ENCODE data around the gene JAM3. TPM values are rescaled to one million over a fixed set of nuclear protein-coding genes. Genes with fewer than 3 reads are reported as not detected.

JAM3 gene
- total RNA-seq, 1 experiment from 2014 or later: 3.1 TPM

- H3K9me2 ChIP-seq (replicated peaks; ENCODE audit: low read length): no peaks in the 10 kb centered on the region
- no TSS peak for BruUV-seq (replicated peaks)
- peaks cover 52% of the 10 kb centered on the region for H3K27me3 ChIP-seq (ENCODE audit: low read length)
- H3K36me3 ChIP-seq (ENCODE audit: low read depth, low read length): no peaks in the 10 kb centered on the region
- H3K79me2 ChIP-seq (ENCODE audit: low read length): no peaks in the 10 kb centered on the region
- no peak for TF ChIP-seq EZH2 (IDR thresholded peaks at IDR 0.05; ENCODE audit: low read length, unreplicated experiment)
- peak; percentile 91 for TF ChIP-seq CTCF (conservative IDR thresholded peaks at IDR 0.05; ENCODE audit: low read depth, low read length)
- TF ChIP-seq EZH2phosphoT487 (IDR thresholded peaks at IDR 0.05; ENCODE audit: borderline replicate concordance, low read length): no peak
- ChIA-PET CTCF (interaction anchor here (0.6 kb wide), 1 partner anchor 89 kb away, joined by 3 read pairs; no protein-coding TSS in a partner anchor), POLR2A (ENCODE audit: unreplicated experiment) (no interaction called here)
- no peaks in the 10 kb centered on the region for H3K4me1 ChIP-seq (ENCODE audit: insufficient read depth, low read length)
- no peak overlapping the region for H3K4me3 ChIP-seq (ENCODE audit: low read length)
- ATAC-seq (peak; percentile 83), DNase-seq (peak; percentile 86)
- no peak overlapping the region for H3K9ac ChIP-seq (ENCODE audit: low read length)
- no peak overlapping the region for H2AFZ ChIP-seq (ENCODE audit: low read length)
- no peak overlapping the region for H3K27ac ChIP-seq (ENCODE audit: low read length)
- no peak overlapping the region for H3K4me2 ChIP-seq (ENCODE audit: low read length)
- no peaks in the 10 kb centered on the region for H3F3A ChIP-seq (ENCODE audit: low read length, unreplicated experiment)
- no peaks in the 10 kb centered on the region for H3K9me3 ChIP-seq (ENCODE audit: low read length)
- intact Hi-C loops (cut with micrococcal nuclease): loop anchor here (1.0 kb wide), 2 partner anchors 90 to 213 kb away; no protein-coding TSS in a partner anchor
- no peaks in the 10 kb centered on the region for H4K20me1 ChIP-seq (ENCODE audit: low read length)
Measured at GRCh38 chr11:134139873-134140331, 71.0 kb downstream of the JAM3 start.

- ChIA-PET POLR2A (ENCODE audit: unreplicated experiment) (no interaction called here), CTCF (interaction anchor here (0.7 kb wide), 1 partner anchor 150 kb away, joined by 7 read pairs; no protein-coding TSS in a partner anchor)
- no peaks in the 10 kb centered on the region for H4K20me1 ChIP-seq (ENCODE audit: low read length)
- no peak overlapping the region for H3K9ac ChIP-seq (ENCODE audit: low read length)
- intact Hi-C loops (cut with micrococcal nuclease): no loop called here
- no peak for DNase-seq
- H3K4me1 ChIP-seq (ENCODE audit: insufficient read depth, low read length): no peaks in the 10 kb centered on the region
- H3K4me2 ChIP-seq (ENCODE audit: low read length): no peak overlapping the region
- H2AFZ ChIP-seq (ENCODE audit: low read length): no peak overlapping the region
- no peak for ATAC-seq
- H3K79me2 ChIP-seq (ENCODE audit: low read length): no peaks in the 10 kb centered on the region
- no peaks in the 10 kb centered on the region for H3K9me3 ChIP-seq (ENCODE audit: low read length)
- BruUV-seq (replicated peaks): no TSS peak
- H3K36me3 ChIP-seq (ENCODE audit: low read depth, low read length): no peaks in the 10 kb centered on the region
- no peak overlapping the region for H3K4me3 ChIP-seq (ENCODE audit: low read length)
- TF ChIP-seq EZH2 (IDR thresholded peaks at IDR 0.05; ENCODE audit: low read length, unreplicated experiment): no peak
- no peak for TF ChIP-seq CTCF (conservative IDR thresholded peaks at IDR 0.05; ENCODE audit: low read depth, low read length)
- TF ChIP-seq EZH2phosphoT487 (IDR thresholded peaks at IDR 0.05; ENCODE audit: borderline replicate concordance, low read length): no peak
- peaks cover 42% of the 10 kb centered on the region for H3K27me3 ChIP-seq (ENCODE audit: low read length)
- no peak overlapping the region for H3K27ac ChIP-seq (ENCODE audit: low read length)
- H3K9me2 ChIP-seq (replicated peaks; ENCODE audit: low read length): no peaks in the 10 kb centered on the region
- no peaks in the 10 kb centered on the region for H3F3A ChIP-seq (ENCODE audit: low read length, unreplicated experiment)
Measured at GRCh38 chr11:134140961-134141490, 72.2 kb downstream of the JAM3 start.

GRCh38 chr11:134142536-134142935, 73.7 kb downstream of the JAM3 start:
- Histone ChIP-seq H4K20me1 (ENCODE audit: low read length) (no peaks in the 10 kb centered on the region), H2AFZ (ENCODE audit: low read length) (no peak overlapping the region), H3K4me3 (ENCODE audit: low read length) (no peak overlapping the region), H3K36me3 (ENCODE audit: low read depth, low read length) (no peaks in the 10 kb centered on the region), H3K79me2 (ENCODE audit: low read length) (no peaks in the 10 kb centered on the region), H3K9ac (ENCODE audit: low read length) (no peak overlapping the region), H3K27me3 (ENCODE audit: low read length) (peaks cover 36% of the 10 kb centered on the region), H3K9me3 (ENCODE audit: low read length) (no peaks in the 10 kb centered on the region), H3K27ac (ENCODE audit: low read length) (no peak overlapping the region), H3F3A (ENCODE audit: low read length, unreplicated experiment) (no peaks in the 10 kb centered on the region), H3K4me2 (ENCODE audit: low read length) (no peak overlapping the region), H3K9me2 (replicated peaks; ENCODE audit: low read length) (no peaks in the 10 kb centered on the region), H3K4me1 (ENCODE audit: insufficient read depth, low read length) (no peaks in the 10 kb centered on the region)
- no TSS peak for BruUV-seq (replicated peaks)
- peak; percentile 27 for DNase-seq
- no peak for ATAC-seq
- TF ChIP-seq EZH2 (IDR thresholded peaks at IDR 0.05; ENCODE audit: low read length, unreplicated experiment) (no peak), CTCF (conservative IDR thresholded peaks at IDR 0.05; ENCODE audit: low read depth, low read length) (no peak), EZH2phosphoT487 (IDR thresholded peaks at IDR 0.05; ENCODE audit: borderline replicate concordance, low read length) (no peak)
- ChIA-PET CTCF (no interaction called here), POLR2A (ENCODE audit: unreplicated experiment) (interaction anchor here (0.6 kb wide), 1 partner anchor 82 kb away, joined by 8 read pairs; the partner anchor contains the start of gene VPS26B)
- intact Hi-C loops (cut with micrococcal nuclease): no loop called here
